ENCODE results near the gene RAB4A. TPM values are rescaled to one million over a fixed set of nuclear protein-coding genes. Genes with fewer than 3 reads are reported as not detected.

The RAB4A gene
- total RNA-seq, 4 donors from 2014 or later, result 22.1 to 36.7 (median 23.4) TPM

DNA sequence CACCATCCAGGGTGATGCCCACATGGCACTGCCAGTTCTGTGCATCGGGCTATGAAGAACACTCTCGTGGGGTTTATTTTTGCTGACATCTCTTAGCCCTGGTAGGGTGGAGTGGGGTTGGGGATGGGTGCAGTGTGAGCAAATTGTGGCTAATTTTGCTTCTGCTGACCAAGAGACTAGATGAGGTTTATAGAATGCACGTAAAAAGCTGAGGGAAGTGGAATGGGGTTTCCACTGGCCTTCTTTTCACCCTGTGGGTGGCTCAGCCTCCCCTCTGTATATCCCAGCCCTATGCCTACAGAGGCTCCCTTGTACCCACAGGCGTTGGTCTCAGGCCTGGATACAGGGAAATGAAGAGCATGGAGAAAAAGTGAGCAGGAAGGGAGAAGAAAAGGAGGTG, 44.1 kb upstream of the RAB4A start:
- Histone ChIP-seq H3K4me3 (no peak overlapping the region), H3K4me1 (peaks cover 0 to 53% (median 7%) of the 10 kb centered on the region in 4 donors), H3K27me3 (no peaks in the 10 kb centered on the region), H3K36me3 (no peaks in the 10 kb centered on the region), H3K9me3 (no peaks in the 10 kb centered on the region), H3K27ac (no peak overlapping the region)
- no peak for TF ChIP-seq POLR2A (IDR thresholded peaks at IDR 0.05)
- DNase-seq, result no peak

DNA sequence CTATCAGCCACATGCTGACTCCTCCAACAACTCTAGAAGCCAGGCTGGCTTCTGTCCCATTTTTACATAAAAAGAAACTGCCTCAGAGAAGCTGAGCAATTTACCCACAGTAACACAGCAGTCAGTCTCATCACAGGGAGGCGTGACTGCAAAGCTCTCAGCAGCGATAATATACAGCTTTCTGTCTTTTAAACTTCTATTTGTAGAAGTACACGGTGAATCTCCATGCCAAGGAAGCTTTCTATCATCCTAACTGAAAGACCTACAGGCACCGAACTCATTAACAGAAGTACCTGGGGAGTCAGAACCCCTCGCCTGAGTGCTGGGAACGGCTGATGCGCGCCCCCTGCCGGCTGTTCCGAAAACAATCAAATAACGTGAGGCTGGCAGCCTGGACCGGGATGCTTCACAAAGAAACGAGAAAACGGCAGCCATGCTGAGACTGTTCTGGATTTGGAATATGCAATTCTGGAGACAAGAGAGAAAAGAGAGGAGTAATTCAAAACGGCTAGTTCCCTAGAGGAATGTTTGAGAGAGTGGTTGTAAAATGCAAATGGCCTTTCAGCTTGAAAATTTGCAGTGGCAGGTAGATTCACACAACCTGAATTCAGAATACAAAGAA, 43.5 kb upstream of the RAB4A start:
- Histone ChIP-seq H3K27me3 (no peaks in the 10 kb centered on the region), H3K4me3 (no peak overlapping the region), H3K36me3 (no peaks in the 10 kb centered on the region), H3K4me1 (peaks cover 0 to 47% (median 7%) of the 10 kb centered on the region in 4 donors), H3K27ac (no peak overlapping the region), H3K9me3 (no peaks in the 10 kb centered on the region)
- TF ChIP-seq, protein P1, sequence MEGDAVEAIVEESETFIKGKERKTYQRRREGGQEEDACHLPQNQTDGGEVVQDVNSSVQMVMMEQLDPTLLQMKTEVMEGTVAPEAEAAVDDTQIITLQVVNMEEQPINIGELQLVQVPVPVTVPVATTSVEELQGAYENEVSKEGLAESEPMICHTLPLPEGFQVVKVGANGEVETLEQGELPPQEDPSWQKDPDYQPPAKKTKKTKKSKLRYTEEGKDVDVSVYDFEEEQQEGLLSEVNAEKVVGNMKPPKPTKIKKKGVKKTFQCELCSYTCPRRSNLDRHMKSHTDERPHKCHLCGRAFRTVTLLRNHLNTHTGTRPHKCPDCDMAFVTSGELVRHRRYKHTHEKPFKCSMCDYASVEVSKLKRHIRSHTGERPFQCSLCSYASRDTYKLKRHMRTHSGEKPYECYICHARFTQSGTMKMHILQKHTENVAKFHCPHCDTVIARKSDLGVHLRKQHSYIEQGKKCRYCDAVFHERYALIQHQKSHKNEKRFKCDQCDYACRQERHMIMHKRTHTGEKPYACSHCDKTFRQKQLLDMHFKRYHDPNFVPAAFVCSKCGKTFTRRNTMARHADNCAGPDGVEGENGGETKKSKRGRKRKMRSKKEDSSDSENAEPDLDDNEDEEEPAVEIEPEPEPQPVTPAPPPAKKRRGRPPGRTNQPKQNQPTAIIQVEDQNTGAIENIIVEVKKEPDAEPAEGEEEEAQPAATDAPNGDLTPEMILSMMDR (IDR thresholded peaks at IDR 0.05), result peak; percentile 48 to 89 (median 85)
- TF ChIP-seq POLR2A (IDR thresholded peaks at IDR 0.05), result no peak
- DNase-seq, result peak; percentile 58 to 93 (median 86)

DNA sequence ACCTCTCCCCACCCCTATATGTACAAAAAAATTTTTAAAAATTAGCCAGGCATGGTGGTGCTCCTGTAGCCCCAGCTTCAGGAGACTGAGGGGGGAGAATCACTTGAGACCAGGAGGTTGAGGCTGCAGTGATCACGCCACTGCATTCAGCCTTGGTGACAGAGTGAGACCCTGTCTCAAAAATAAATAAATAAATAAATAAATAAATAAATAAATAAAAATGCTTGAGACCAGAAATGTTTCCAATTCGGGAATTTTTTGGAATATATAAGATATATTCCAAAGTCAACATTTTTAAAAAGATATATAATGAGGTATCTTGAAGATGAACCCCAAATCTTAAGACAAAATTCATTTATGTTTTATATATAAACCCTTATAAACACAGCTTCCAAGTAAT, 42.4 kb upstream of the RAB4A start:
- DNase-seq, result no peak
- Histone ChIP-seq H3K36me3 (no peaks in the 10 kb centered on the region), H3K4me1 (peaks cover 0 to 44% (median 7%) of the 10 kb centered on the region in 4 donors), H3K4me3 (no peak overlapping the region), H3K27ac (no peak overlapping the region), H3K9me3 (no peaks in the 10 kb centered on the region), H3K27me3 (no peaks in the 10 kb centered on the region)
- TF ChIP-seq, protein P1 (IDR thresholded peaks at IDR 0.05), result no peak
- no peak for TF ChIP-seq POLR2A (IDR thresholded peaks at IDR 0.05)

DNA sequence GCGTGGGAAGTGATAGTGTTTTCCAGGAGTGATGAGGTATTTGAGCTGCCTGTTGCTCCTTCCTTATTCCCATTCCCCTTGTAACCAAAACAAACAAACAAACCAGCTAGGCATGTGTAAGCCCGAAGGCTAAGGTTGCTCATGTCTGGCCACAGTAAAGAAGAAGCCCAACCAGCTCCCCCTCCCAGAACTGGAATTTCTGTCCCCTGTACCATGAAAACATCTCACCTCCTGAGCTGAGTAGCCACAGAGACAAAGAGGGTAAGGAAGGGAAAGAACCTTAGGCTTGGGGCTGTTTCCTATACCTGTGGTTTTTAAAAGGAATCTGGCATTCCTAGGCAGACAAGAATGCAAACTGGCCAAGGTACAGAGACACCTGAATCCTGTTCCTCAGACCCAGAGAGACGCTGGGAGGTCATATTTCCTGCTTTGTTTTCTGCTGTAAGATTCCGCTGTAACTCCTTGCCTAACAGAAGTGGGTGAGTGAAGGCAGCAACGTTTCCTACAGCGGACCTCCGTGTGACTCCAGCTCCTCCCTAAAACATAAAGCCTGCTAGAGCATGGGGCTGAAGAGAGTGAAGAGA, 41.7 kb upstream of the RAB4A start:
- H3K4me3 ChIP-seq, result no peak overlapping the region
- TF ChIP-seq POLR2A (IDR thresholded peaks at IDR 0.05), result no peak
- TF ChIP-seq, protein P1 (IDR thresholded peaks at IDR 0.05), result no peak
- peak overlapping the region in 2 of 4 donors; percentile 5 to 34 for H3K27ac ChIP-seq
- H3K27me3 ChIP-seq, result no peaks in the 10 kb centered on the region
- H3K9me3 ChIP-seq, result no peaks in the 10 kb centered on the region
- no peaks in the 10 kb centered on the region for H3K36me3 ChIP-seq
- DNase-seq, result no peak
- H3K4me1 ChIP-seq, result peaks cover 0 to 39% (median 7%) of the 10 kb centered on the region in 4 donors

DNA sequence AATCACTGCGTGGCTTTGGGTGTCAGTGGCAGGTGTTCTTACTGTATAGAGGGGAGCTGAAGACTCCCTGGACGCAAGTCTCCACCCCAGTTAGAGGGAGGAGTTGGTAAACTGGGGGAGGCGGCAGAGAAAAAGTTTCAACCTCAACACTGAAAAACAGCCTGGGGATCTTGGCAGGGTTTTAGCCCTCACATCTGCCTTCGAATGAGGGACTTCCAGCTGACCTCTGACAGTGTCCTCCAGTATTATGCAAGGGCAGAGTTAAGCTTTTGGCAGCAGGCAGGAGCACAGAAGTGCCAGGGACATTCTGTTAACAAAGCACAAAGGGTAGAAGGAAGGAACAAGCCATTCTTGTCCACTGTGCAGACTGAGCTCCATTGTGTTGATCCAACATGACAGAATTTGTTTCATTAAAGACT, 41.2 kb upstream of the RAB4A start:
- Histone ChIP-seq H3K4me3 (no peak overlapping the region), H3K36me3 (no peaks in the 10 kb centered on the region), H3K4me1 (peaks cover 0 to 34% (median 7%) of the 10 kb centered on the region in 4 donors), H3K27me3 (no peaks in the 10 kb centered on the region), H3K9me3 (no peaks in the 10 kb centered on the region), H3K27ac (peak overlapping the region in 3 of 4 donors; percentile 17 to 34 (median 18))
- DNase-seq, result peak in 1 of 3 donors; percentile 63
- TF ChIP-seq, protein P1 (IDR thresholded peaks at IDR 0.05), result no peak
- TF ChIP-seq POLR2A (IDR thresholded peaks at IDR 0.05), result no peak

DNA sequence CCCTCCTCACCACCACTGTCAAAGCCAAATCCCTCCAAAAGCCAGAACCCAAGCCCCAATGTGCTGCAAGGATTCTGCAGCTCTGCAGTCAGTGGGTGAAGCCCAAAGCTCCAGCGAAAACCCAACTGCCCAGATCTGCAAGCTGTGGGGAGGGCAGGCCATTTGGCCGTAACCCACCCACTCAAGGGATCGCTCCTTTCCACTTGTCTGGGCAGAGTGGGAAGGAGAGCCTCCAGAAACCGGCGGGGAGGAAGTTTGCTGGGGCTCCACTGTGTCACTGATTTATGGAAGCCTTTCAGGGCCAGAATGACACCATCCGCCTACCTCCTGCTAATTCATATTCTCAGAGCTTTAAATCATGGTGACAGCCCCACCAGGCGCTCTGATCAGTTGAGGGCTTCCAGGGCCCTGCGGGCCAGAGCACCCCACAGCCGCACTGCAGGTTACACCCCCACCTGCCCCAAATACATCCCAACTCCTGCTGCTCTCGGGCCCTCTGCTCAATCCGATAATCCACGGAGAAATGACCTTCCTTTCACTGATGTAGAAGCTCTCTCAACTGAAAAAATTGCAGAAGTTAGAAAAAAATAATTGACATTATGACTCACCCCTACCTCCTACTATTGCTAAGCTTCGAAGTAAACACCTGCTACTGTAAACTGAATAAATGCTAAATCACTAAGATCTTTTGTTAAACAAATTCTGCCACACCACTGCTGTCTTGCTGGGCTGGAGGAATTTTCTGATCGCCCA, 40.6 kb upstream of the RAB4A start:
- Histone ChIP-seq H3K27ac (peak overlapping the region in 3 of 4 donors; percentile 17 to 34 (median 18)), H3K27me3 (no peaks in the 10 kb centered on the region), H3K4me3 (no peak overlapping the region), H3K36me3 (no peaks in the 10 kb centered on the region), H3K9me3 (no peaks in the 10 kb centered on the region), H3K4me1 (peaks cover 0 to 28% (median 6%) of the 10 kb centered on the region in 4 donors)
- DNase-seq, result no peak
- TF ChIP-seq POLR2A (IDR thresholded peaks at IDR 0.05), result no peak
- TF ChIP-seq, protein P1 (IDR thresholded peaks at IDR 0.05), result no peak

Measured in Peyer's patch (tissue), 4 donors.